ENCODE data around the gene POLRMT.
"Not testable (repeated sequence)": the region's sequence is repeated elsewhere in the genome, so short reads cannot be mapped to it uniquely, and the experiment has no call there.

Gene POLRMT

DNA sequence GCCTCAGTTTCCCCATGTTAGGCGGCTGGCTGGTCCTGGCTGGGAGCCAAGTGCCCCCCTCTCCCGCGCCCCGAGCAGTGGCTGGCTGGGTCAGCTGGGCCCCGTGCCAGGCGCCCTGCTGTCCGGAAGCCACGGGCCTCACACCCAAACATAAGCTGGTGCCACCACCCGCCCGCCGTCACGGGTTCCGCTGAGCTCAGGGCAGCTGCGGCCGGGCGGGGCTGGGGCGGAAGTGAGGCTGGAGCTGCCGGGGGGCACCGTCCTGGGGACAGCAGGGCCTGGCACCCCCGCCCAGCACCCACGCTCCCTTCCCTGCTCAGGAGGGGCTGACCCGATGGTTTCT lies 24.4 kb downstream of the POLRMT start:
- DNase-seq, result no peak

- DNase-seq, result no peak
Measured at GRCh38 chr19:608155-609003, 25.0 kb downstream of the POLRMT start.

GRCh38 chr19:607301-608154 lies 25.8 kb downstream of the POLRMT start:
- no peak for DNase-seq

DNA sequence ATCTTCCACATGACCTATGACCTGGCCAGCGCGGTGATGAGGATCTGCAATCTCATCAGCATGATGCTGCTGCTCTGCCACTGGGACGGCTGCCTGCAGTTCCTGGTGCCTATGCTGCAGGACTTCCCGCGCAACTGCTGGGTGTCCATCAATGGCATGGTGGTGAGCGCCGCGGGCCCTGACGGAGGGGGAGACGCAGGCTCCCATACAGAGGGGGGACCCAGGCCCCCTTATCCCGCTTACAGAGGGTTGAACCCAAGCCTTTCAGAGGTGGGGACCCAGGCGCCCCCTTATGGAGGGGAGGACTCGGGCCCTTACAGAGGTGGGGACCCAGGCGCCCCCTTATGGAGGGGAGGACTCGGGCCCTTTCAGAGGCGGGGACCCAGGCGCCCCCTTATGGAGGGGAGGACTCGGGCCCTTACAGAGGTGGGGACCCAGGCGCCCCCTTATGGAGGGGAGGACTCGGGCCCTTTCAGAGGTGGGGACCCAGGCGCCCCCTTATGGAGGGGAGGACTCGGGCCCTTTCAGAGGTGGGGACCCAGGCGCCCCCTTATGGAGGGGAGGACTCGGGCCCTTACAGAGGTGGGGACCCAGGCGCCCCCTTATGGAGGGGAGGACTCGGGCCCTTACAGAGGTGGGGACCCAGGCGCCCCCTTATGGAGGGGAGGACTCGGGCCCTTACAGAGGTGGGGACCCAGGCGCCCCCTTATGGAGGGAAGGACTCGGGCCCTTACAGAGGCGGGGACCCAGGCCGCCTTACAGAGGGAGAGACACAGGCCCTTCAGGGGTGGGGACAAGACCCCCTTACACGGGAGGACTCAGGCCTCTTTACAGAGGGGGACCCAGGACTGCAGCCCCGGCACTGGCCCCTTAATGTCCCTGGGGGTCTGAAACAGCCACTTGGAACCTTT lies 28.0 kb downstream of the POLRMT start:
- DNase-seq, result not testable (repeated sequence)

- DNase-seq, result no peak
Measured at GRCh38 chr19:604355-604754, 29.0 kb downstream of the POLRMT start.

DNA sequence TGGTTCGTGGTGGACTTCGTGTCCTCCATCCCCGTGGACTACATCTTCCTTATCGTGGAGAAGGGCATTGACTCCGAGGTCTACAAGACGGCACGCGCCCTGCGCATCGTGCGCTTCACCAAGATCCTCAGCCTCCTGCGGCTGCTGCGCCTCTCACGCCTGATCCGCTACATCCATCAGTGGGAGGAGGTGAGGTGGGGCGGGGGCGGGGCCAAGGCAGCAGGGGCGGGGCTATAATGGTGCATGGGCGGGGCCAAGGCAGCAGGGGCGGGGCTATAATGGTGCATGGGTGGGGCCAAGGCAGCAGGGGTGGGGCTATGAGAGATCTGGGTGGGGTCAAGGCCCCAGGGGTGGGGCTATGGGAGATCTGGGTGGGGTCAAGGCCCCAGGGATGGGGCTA lies 29.6 kb downstream of the POLRMT start:
- DNase-seq, result not testable (repeated sequence)

GRCh38 chr19:603302-603639 lies 30.1 kb downstream of the POLRMT start:
- DNase-seq, result not testable (repeated sequence)

DNA sequence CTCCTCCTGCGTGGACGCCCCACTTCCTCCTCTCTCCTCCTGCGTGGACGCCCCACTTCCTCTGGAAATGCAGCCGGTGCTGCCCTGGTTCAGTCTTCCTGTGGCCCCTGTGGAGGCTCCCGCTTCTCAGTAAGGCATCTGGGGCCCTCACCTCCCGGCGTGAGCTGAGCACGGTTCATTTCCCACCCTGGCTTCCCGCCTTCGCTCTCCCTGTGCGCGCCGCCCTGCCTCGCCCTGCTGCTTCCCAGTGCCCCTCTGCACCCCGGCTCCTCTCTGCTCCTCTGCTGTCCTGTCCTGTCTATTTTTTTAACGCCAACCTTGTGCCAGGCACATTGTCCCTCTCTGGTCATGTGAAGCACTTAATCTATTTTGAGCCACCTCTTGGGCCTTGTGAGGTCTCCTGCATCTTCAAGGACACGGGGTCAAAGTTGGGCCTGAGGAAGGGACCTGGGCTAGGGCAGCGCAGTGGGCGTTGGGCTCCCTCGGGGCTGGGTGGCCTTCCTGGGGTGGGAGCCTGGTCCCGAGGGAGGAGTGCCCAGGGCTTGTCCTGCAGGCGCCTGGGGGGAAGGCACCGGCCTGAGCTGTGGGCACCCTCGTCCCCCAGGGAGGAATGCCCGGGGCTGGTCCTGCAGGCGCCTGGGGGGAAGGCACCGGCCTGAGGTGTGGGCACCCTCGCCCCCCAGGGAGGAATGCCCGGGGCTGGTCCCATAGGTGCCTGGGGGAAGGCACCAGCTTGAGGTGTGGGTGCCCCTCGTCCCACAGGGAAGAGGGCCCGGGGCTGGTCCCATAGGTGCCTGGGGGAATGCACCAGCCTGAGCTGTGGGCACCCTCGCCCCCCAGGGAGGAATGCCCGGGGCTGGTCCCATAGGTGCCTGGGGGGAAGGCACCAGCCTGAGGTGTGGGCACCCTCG lies 30.7 kb downstream of the POLRMT start:
- DNase-seq, result no peak

- DNase-seq, result no peak
Measured at GRCh38 chr19:601790-602189, 31.5 kb downstream of the POLRMT start.

DNA sequence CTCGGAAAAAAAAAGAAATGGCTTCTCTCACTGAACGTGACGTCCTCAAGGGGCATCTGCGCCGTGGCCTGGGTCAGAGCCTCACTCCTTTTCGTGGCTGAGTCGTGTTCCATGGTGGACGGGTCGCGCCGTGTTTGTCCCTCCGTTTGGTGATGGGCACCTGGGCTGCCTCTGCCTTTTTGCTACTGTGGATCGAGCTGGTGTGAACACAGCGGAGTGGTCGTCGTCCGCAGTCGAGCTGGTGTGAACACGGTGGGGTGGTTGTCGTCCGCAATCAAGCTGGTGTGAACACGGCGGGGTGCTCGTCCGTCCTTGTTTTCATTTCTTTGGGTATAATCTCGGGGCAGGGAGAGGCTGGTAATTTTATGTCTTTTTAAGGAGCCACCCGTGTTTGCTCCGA lies 32.0 kb downstream of the POLRMT start:
- DNase-seq, result no peak

DNA sequence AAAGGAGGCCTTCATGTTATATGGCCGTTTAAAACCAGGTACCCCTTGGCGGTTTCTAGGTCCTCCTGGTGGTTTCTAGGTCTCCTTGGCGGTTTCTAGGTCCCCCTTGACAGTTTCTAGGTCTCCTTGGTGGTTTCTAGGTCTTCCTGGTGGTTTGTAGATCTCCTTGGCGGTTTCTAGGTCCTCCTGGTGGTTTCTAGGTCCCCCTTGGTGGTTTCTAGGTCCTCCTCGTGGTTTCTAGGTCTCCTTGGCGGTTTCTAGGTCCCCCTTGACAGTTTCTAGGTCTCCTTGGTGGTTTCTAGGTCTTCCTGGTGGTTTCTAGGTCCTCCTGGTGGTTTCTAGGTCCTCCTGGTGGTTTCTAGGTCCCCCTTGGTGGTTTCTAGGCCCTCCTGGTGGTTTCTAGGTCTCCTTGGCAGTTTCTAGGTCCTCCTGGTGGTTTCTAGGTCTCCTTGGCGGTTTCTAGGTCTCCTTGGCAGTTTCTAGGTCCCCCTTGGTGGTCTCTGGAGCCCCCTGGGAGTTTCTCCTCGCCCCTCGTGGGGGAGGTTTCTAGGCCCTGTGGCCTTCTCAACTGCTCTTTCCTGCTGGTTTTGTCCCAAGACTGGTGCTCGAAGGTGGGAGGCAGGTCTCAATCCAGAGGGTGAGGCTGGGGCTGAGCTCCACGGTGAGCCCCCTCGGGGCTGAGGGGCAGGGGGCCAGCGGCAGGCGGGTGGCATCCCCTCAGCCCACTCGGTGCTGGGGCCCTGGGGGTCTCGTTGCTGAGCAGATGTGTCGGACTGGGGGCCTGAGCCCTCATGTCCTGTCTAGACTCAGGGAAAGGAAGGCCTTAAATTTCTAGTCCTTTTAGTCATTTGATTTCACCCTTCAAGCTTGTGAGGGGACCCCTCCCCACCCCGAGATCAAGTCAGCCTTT lies 35.7 kb downstream of the POLRMT start:
- DNase-seq, result no peak

- no peak for DNase-seq
Measured at GRCh38 chr19:596263-596655, 37.1 kb downstream of the POLRMT start.

- DNase-seq, result no peak
Measured at GRCh38 chr19:595326-596262, 37.7 kb downstream of the POLRMT start.

- DNase-seq, result no peak
Measured at GRCh38 chr19:594265-594870, 39.0 kb downstream of the POLRMT start.

DNA sequence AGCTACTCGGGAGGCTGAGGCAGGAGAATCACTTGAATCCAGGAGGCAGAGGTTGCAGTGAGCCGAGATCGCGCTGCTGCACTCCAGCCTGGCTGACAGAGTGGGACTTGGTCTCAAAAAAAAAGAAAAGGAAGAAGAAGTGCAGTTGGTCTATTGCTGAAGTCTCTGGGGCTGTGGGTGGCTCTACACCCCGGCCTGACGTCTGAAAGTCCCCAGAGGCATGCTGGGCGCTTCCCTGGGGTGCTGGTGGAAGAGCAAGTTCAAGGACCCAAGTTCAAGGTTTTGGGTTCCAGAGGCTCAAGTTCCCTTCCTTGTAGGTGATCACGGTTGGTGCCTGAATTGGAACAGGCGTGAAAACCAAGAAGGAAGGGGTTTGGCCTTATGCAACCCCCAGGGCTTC lies 39.8 kb downstream of the POLRMT start:
- DNase-seq, result no peak

- no peak for DNase-seq
Measured at GRCh38 chr19:593055-593454, 40.3 kb downstream of the POLRMT start.

GRCh38 chr19:592101-592500 lies 41.2 kb downstream of the POLRMT start:
- no peak for DNase-seq

DNA sequence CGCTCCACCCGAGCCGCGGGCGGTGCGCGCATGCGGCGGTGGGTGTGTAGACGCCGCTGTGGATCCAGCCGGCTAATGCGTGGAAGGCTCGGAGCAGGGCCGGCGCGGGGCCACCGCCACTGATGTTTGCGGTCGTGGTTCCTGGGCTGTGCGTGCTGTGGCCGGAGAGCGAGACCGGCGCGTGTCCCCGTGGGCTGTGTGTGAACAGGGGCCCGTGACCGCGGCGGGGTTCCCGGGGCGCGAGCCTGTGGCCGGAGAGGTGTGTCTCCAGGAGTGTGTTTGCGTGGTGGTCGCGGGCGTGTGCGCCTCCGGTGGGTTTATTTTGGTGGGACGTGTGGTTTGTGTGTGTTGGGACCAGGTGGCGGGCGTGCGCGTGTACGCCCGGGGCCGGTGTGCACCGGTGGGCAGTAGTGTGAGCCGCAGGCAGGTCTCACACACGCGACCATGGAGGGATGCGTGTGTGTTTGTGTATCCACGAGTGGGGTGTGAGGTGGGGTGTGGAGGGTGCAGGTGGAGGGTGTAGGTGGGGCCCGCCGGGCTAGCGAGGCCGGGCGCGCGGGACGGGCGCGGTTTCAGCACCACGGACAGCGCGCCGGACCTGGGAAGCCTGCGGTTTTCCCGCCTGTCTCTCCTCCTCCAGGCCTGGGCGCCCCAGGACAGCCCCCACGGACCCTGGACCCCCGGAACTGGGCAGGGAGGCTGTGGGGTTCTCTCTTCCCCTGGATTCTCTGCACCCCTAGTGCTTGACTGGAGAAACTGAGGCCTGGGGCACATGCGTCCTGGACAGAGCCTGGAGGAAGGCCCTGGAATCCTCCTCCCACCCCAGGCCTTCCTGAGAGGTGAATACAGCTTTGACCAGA lies 42.0 kb downstream of the POLRMT start:
- no peak for DNase-seq

DNA sequence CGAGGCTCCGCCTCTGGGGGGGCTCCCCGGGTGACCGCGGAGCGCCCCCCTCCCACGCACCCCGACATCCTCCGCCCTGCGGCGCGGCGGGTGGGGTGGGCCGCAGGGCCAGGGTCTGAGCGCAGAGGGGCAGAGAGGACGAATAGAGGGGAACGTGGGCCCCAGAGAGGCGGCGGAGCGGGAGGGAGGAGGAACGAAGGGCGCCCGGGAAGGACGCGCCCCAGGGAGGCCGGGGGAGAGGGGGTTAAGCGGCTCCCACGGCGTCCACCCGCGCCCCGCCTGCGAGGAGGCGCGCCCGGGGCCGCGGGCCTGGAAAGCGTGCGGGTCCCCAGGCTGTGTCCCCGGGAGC lies 42.6 kb downstream of the POLRMT start:
- DNase-seq, result no peak
